GM12801 (cell line): ENCODE results near the gene RNF112.

Experiments
- CTCF ChIP-seq: IDR thresholded peaks from one replicate; pipeline ENCODE4 v1.5.1; 2011; ENCODE audit warnings: control low read depth; ENCODE audit not compliant: insufficient read length; ENCODE audit errors: extremely low read depth

Gene RNF112

GRCh38 chr17:19398301-19399181 is 12.5 kb upstream of the RNF112 start:
- no peak for TF ChIP-seq CTCF

GRCh38 chr17:19399750-19400450 is 11.1 kb upstream of the RNF112 start:
- TF ChIP-seq CTCF, result no peak

GRCh38 chr17:19401321-19402010 is 9.6 kb upstream of the RNF112 start:
- no peak for TF ChIP-seq CTCF

GRCh38 chr17:19402171-19402570 is 8.9 kb upstream of the RNF112 start:
- no peak for TF ChIP-seq CTCF

GRCh38 chr17:19403021-19403420 is 8.0 kb upstream of the RNF112 start:
- no peak for TF ChIP-seq CTCF

GRCh38 chr17:19404264-19404663 is 6.8 kb upstream of the RNF112 start:
- no peak for TF ChIP-seq CTCF

- no peak for TF ChIP-seq CTCF
Measured at GRCh38 chr17:19405114-19405513, 5.9 kb upstream of the RNF112 start.
